Measurements from ENCODE around the gene CLOCK.
"Not testable (repeated sequence)": the region's sequence is repeated elsewhere in the genome, so short reads cannot be mapped to it uniquely, and the experiment has no call there.

GRCh38 chr4:55582773-55583172, 36.1 kb upstream of the CLOCK start:
- TF ChIP-seq CTCF, POLR2A, EP300 (IDR thresholded peaks at IDR 0.05): not testable (repeated sequence)

All from upper lobe of left lung (tissue), 4 donors.